K562 (cell line): Measurements from ENCODE around the gene MUC3A. TPM values are rescaled to one million over a fixed set of nuclear protein-coding genes. Genes with fewer than 3 reads are reported as not detected.

Source experiments
- ADNP ChIP-seq: fragments of 200-800 bp; sonication (Bioruptor generic); IDR thresholded peaks from 2 replicates; pipeline ENCODE4 v1.6.1; 2016; ENCODE audit warnings: missing genetic modification characterization, missing compliant biosample characterization
- BRD4 ChIP-seq: fragments of 200-600 bp; sonication (generic); IDR thresholded peaks from 2 replicates; pipeline ENCODE4 v1.6.1; 2017; ENCODE audit warnings: inconsistent platforms
- CTCF ChIP-seq, 3 experiments: IDR thresholded peaks in 2 of 3; conservative IDR thresholded peaks in 1 of 3; 2 replicates each; pipeline ENCODE4 v1.5.1; 2011 to 2012; ENCODE audit warnings: low read length in 3 of 3, mild to moderate bottlenecking in 3 of 3, control low read depth in 2 of 3, improper control_type of control experiment in 1 of 3, inconsistent platforms in 1 of 3, low read depth in 1 of 3, mixed read lengths in 1 of 3, moderate library complexity in 1 of 3; ENCODE audit not compliant: insufficient read depth in 2 of 3
- HDAC1 ChIP-seq, 2 experiments: fragments of 450-650 bp; IDR thresholded peaks; 2 replicates each; pipeline ENCODE4 v1.6.1; 2016 to 2017; ENCODE audit warnings: inconsistent platforms in 1 of 2, mild to moderate bottlenecking in 1 of 2, moderate library complexity in 1 of 2
- ID3 ChIP-seq, 2 experiments: fragments of 250-450 bp in 1 of 2; fragments of 450-650 bp in 1 of 2; sonication (Bioruptor Pico) in 1 of 2; IDR thresholded peaks; 2 replicates each; pipeline versions ENCODE4 v1.6.1 to v1.8.0; 2016 to 2021; ENCODE audit warnings: mild to moderate bottlenecking in 2 of 2, moderate library complexity in 2 of 2, missing compliant biosample characterization in 1 of 2, missing genetic modification characterization in 1 of 2
- MNT ChIP-seq, 2 experiments: fragments of 450-650 bp; conservative IDR thresholded peaks; 2 replicates each; pipeline ENCODE4 v1.6.1; 2017; ENCODE audit warnings: mild to moderate bottlenecking in 2 of 2, moderate library complexity in 2 of 2
- PCBP2 ChIP-seq: fragments of 200-400 bp; formaldehyde crosslinking; IDR thresholded peaks from 2 replicates; pipeline ENCODE4 v1.6.1; 2018; ENCODE audit warnings: low read length, low read depth, mild to moderate bottlenecking, moderate library complexity; ENCODE audit not compliant: poor library complexity, severe bottlenecking
- PYGO2 ChIP-seq: fragments of 450-650 bp; IDR thresholded peaks from 2 replicates; pipeline ENCODE4 v1.6.1; 2016; ENCODE audit warnings: mild to moderate bottlenecking, missing genetic modification characterization, moderate library complexity, missing compliant biosample characterization
- SIN3A ChIP-seq, 2 experiments: fragments of 150-350 bp in 1 of 2; IDR thresholded peaks; 2 replicates each; pipeline ENCODE4 v1.6.1; 2011 to 2016; ENCODE audit warnings: borderline replicate concordance in 2 of 2, low read depth in 2 of 2, low read length in 2 of 2, mild to moderate bottlenecking in 2 of 2, moderate library complexity in 2 of 2; ENCODE audit not compliant: control insufficient read depth in 1 of 2
- SNIP1 ChIP-seq: fragments of 450-650 bp; IDR thresholded peaks from 2 replicates; pipeline ENCODE4 v1.7.1; 2017; ENCODE audit warnings: low read depth, mild to moderate bottlenecking
- ZBTB17 ChIP-seq: fragments of 450-650 bp; formaldehyde crosslinking; IDR thresholded peaks from 2 replicates; pipeline ENCODE4 v1.4.0; 2020; ENCODE audit warnings: mild to moderate bottlenecking
- polyA plus RNA-seq, 8 experiments: library from polyadenylated mRNA; depleted of rRNA in 4 of 8; stranded (reverse) in 5 of 8; unstranded in 3 of 8; fragments of >200 nt; fragmentation: Nextera tagmentation in 2 of 8; fragmentation: Illumina TruSeq in 1 of 8; extraction: Ambion mirVana in 2 of 8; extraction: Trizol in 1 of 8; gene quantifications; 2 replicates each; pipeline versions ENCODE4 v1.2.1 to v1.2.3, GENCODE V29; 2011 to 2014; ENCODE audit warnings: inconsistent platforms in 1 of 8, missing spikeins in 1 of 8
- total RNA-seq, 7 experiments: library from RNA; depleted of rRNA in 6 of 7; stranded (reverse); fragments of >200 nt in 6 of 7; fragmentation: Illumina TruSeq in 2 of 7; extraction: Trizol in 2 of 7; gene quantifications; 2 replicates each; pipeline versions ENCODE4 v1.2.1 to v1.2.3, GENCODE V29; 2011 to 2021; ENCODE audit warnings: low replicate concordance in 1 of 7
- TF ChIP-seq, protein P1 (sequence below): fragments of 450-650 bp; IDR thresholded peaks from 2 replicates; pipeline ENCODE4 v1.6.1; 2017; ENCODE audit warnings: antibody characterized with exemption

The MUC3A gene
- total and polyA plus RNA-seq, 9 of the 15 experiments (the other 6 are each of a cell fraction or from before 2014, with no cell fraction given) = 0.06 to 2.2 (median 0.20) TPM; not detected in 1

GRCh38 chr7:101017064-101017777, 67.9 kb downstream of the MUC3A start (continued):
- TF ChIP-seq ZBTB17 (CRISPR knock-in tag) (peak; percentile 21; the same call in 1 of the 2 replicates), ID3 (CRISPR knock-in tag; IDR thresholded peaks at IDR 0.05) (no peak), ID3 (tag; IDR thresholded peaks at IDR 0.05) (no peak), SNIP1 (no peak), BRD4 (no peak), CTCF (IDR thresholded peaks at IDR 0.05 in 2 of 3, conservative IDR thresholded peaks at IDR 0.05 in 1 of 3; ENCODE audit: insufficient read depth in 2 of 3, low read depth in 1 of 3, low read length in 3 of 3) (no peak), PYGO2 (no peak), HDAC1 (IDR thresholded peaks at IDR 0.05) (0 out of 4 replicates have a peak, but pooled peaks of 1 of the 2 experiments have one; percentile 42), PCBP2 (no peak), ADNP (tag) (no peak), MNT (conservative IDR thresholded peaks at IDR 0.05) (no peak), SIN3A (IDR thresholded peaks at IDR 0.05; ENCODE audit: borderline replicate concordance in 2 of 2, control insufficient read depth in 1 of 2, low read depth in 2 of 2, low read length in 2 of 2) (no peak)
- TF ChIP-seq, protein P1, sequence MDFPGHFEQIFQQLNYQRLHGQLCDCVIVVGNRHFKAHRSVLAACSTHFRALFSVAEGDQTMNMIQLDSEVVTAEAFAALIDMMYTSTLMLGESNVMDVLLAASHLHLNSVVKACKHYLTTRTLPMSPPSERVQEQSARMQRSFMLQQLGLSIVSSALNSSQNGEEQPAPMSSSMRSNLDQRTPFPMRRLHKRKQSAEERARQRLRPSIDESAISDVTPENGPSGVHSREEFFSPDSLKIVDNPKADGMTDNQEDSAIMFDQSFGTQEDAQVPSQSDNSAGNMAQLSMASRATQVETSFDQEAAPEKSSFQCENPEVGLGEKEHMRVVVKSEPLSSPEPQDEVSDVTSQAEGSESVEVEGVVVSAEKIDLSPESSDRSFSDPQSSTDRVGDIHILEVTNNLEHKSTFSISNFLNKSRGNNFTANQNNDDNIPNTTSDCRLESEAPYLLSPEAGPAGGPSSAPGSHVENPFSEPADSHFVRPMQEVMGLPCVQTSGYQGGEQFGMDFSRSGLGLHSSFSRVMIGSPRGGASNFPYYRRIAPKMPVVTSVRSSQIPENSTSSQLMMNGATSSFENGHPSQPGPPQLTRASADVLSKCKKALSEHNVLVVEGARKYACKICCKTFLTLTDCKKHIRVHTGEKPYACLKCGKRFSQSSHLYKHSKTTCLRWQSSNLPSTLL = no peak
